Measurements from ENCODE around the gene SGCD. TPM values are rescaled to one million over a fixed set of nuclear protein-coding genes. Genes with fewer than 3 reads are reported as not detected.

Gene SGCD
- total RNA-seq, 2 experiments from 2014 or later = not detected

- Histone ChIP-seq H3K4me3 (ENCODE audit: low read depth, low read length, poor library complexity, severe bottlenecking) (no peak overlapping the region), H2AFZ (ENCODE audit: low read length) (no peak overlapping the region), H3K36me3 (ENCODE audit: insufficient read depth, low read length) (no peaks in the 10 kb centered on the region), H3K4me2 (ENCODE audit: low read length) (no peak overlapping the region), H3K9me3 (ENCODE audit: low read length) (no peaks in the 10 kb centered on the region), H3K79me2 (ENCODE audit: insufficient read depth, low read depth, low read length) (no peaks in the 10 kb centered on the region), H3K4me1 (ENCODE audit: insufficient read depth, low read length, poor library complexity, severe bottlenecking) (no peaks in the 10 kb centered on the region), H3K27ac (ENCODE audit: low read depth, low read length, poor library complexity, severe bottlenecking) (no peak overlapping the region), H3K9me2 (ENCODE audit: insufficient read depth, low read length) (no peaks in the 10 kb centered on the region), H4K20me1 (ENCODE audit: insufficient read depth, low read length) (no peaks in the 10 kb centered on the region)
- ChIA-PET POLR2A (interaction anchor here (0.6 to 1.1 kb wide), 3 partner anchors 12 to 1387 kb away, joined by 3 to 6 read pairs (median 4); no protein-coding TSS in a partner anchor), CTCF (ENCODE audit: unreplicated experiment) (no interaction called here)
- no TSS peak for BruUV-seq (replicated peaks)
- intact Hi-C loops (cut with micrococcal nuclease; ENCODE audit: unreplicated experiment) = no loop called here
- no peak for DNase-seq (ENCODE audit: low spot score)
- TF ChIP-seq EZH2phosphoT487 (IDR thresholded peaks at IDR 0.05; ENCODE audit: borderline replicate concordance, low read depth, low read length) = no peak
- no peak for TF ChIP-seq CTCF (conservative IDR thresholded peaks at IDR 0.05; ENCODE audit: low read length)
These were observed 213.5 kb downstream of the SGCD start for GRCh38 chr5:156540491-156540890.

- intact Hi-C loops (cut with micrococcal nuclease; ENCODE audit: unreplicated experiment) = no loop called here
- ChIA-PET CTCF (ENCODE audit: unreplicated experiment) (no interaction called here), POLR2A (no interaction called here)
- H2AFZ ChIP-seq (ENCODE audit: low read length) = no peak overlapping the region
- no peaks in the 10 kb centered on the region for H3K9me2 ChIP-seq (ENCODE audit: insufficient read depth, low read length)
- no peak overlapping the region for H3K4me3 ChIP-seq (ENCODE audit: low read depth, low read length, poor library complexity, severe bottlenecking)
- H3K79me2 ChIP-seq (ENCODE audit: insufficient read depth, low read depth, low read length) = no peaks in the 10 kb centered on the region
- no peak overlapping the region for H3K27ac ChIP-seq (ENCODE audit: low read depth, low read length, poor library complexity, severe bottlenecking)
- no peaks in the 10 kb centered on the region for H3K4me1 ChIP-seq (ENCODE audit: insufficient read depth, low read length, poor library complexity, severe bottlenecking)
- no peaks in the 10 kb centered on the region for H3K9me3 ChIP-seq (ENCODE audit: low read length)
- H3K4me2 ChIP-seq (ENCODE audit: low read length) = no peak overlapping the region
- no TSS peak for BruUV-seq (replicated peaks)
- DNase-seq (ENCODE audit: low spot score) = no peak
- no peaks in the 10 kb centered on the region for H4K20me1 ChIP-seq (ENCODE audit: insufficient read depth, low read length)
- H3K36me3 ChIP-seq (ENCODE audit: insufficient read depth, low read length) = no peaks in the 10 kb centered on the region
- no peak for TF ChIP-seq CTCF (conservative IDR thresholded peaks at IDR 0.05; ENCODE audit: low read length)
- no peak for TF ChIP-seq EZH2phosphoT487 (IDR thresholded peaks at IDR 0.05; ENCODE audit: borderline replicate concordance, low read depth, low read length)
These were observed 214.6 kb downstream of the SGCD start for GRCh38 chr5:156541582-156541981.

GRCh38 chr5:156543348-156544145, 216.6 kb downstream of the SGCD start:
- H3K4me1 ChIP-seq (ENCODE audit: insufficient read depth, low read length, poor library complexity, severe bottlenecking) = no peaks in the 10 kb centered on the region
- no peak overlapping the region for H3K4me2 ChIP-seq (ENCODE audit: low read length)
- TF ChIP-seq CTCF (conservative IDR thresholded peaks at IDR 0.05; ENCODE audit: low read length) (no peak), EZH2phosphoT487 (IDR thresholded peaks at IDR 0.05; ENCODE audit: borderline replicate concordance, low read depth, low read length) (no peak)
- no TSS peak for BruUV-seq (replicated peaks)
- no peak overlapping the region for H3K27ac ChIP-seq (ENCODE audit: low read depth, low read length, poor library complexity, severe bottlenecking)
- H3K36me3 ChIP-seq (ENCODE audit: insufficient read depth, low read length) = no peaks in the 10 kb centered on the region
- H3K9me3 ChIP-seq (ENCODE audit: low read length) = no peaks in the 10 kb centered on the region
- no peaks in the 10 kb centered on the region for H3K79me2 ChIP-seq (ENCODE audit: insufficient read depth, low read depth, low read length)
- no peak overlapping the region for H3K4me3 ChIP-seq (ENCODE audit: low read depth, low read length, poor library complexity, severe bottlenecking)
- ChIA-PET POLR2A (no interaction called here), CTCF (ENCODE audit: unreplicated experiment) (no interaction called here)
- no peak for DNase-seq (ENCODE audit: low spot score)
- no peaks in the 10 kb centered on the region for H3K9me2 ChIP-seq (ENCODE audit: insufficient read depth, low read length)
- H2AFZ ChIP-seq (ENCODE audit: low read length) = no peak overlapping the region
- no peaks in the 10 kb centered on the region for H4K20me1 ChIP-seq (ENCODE audit: insufficient read depth, low read length)
- intact Hi-C loops (cut with micrococcal nuclease; ENCODE audit: unreplicated experiment) = no loop called here

All from OCI-LY7 (cell line).